Epithelial cell of proximal tubule (primary cell): ENCODE results near the gene CCM2. TPM values are rescaled to one million over a fixed set of nuclear protein-coding genes. Genes with fewer than 3 reads are reported as not detected.

Experiments
- DNase-seq: peaks from one replicate; pipeline ENCODE4 v3.0.0-alpha.2; 2011; ENCODE audit warnings: low read depth
- H3K4me3 ChIP-seq: 2 replicates; pipeline ENCODE4 v1.5.1; 2011; ENCODE audit warnings: low read depth, mild to moderate bottlenecking, low read length
- total RNA-seq: library from RNA; depleted of rRNA; stranded (reverse); fragments of >200 nt; gene quantifications from 2 replicates; pipeline ENCODE4 v1.2.3, GENCODE V29; 2015
- TF ChIP-seq, protein P1 (sequence below): conservative IDR thresholded peaks from 2 replicates; pipeline ENCODE4 v1.5.1; 2012; ENCODE audit warnings: low read depth, mild to moderate bottlenecking, low read length

Gene CCM2
- total RNA-seq, 1 donor from 2014 or later: 49.2 TPM

- DNase-seq: no peak
- H3K4me3 ChIP-seq: no peak overlapping the region
- TF ChIP-seq, protein P1, sequence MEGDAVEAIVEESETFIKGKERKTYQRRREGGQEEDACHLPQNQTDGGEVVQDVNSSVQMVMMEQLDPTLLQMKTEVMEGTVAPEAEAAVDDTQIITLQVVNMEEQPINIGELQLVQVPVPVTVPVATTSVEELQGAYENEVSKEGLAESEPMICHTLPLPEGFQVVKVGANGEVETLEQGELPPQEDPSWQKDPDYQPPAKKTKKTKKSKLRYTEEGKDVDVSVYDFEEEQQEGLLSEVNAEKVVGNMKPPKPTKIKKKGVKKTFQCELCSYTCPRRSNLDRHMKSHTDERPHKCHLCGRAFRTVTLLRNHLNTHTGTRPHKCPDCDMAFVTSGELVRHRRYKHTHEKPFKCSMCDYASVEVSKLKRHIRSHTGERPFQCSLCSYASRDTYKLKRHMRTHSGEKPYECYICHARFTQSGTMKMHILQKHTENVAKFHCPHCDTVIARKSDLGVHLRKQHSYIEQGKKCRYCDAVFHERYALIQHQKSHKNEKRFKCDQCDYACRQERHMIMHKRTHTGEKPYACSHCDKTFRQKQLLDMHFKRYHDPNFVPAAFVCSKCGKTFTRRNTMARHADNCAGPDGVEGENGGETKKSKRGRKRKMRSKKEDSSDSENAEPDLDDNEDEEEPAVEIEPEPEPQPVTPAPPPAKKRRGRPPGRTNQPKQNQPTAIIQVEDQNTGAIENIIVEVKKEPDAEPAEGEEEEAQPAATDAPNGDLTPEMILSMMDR: no peak
These were observed 36.3 kb downstream of the CCM2 start for GRCh38 chr7:45036317-45036716.

GRCh38 chr7:45036796-45037195 lies 36.8 kb downstream of the CCM2 start:
- no peak for DNase-seq
- TF ChIP-seq, protein P1: no peak

DNA sequence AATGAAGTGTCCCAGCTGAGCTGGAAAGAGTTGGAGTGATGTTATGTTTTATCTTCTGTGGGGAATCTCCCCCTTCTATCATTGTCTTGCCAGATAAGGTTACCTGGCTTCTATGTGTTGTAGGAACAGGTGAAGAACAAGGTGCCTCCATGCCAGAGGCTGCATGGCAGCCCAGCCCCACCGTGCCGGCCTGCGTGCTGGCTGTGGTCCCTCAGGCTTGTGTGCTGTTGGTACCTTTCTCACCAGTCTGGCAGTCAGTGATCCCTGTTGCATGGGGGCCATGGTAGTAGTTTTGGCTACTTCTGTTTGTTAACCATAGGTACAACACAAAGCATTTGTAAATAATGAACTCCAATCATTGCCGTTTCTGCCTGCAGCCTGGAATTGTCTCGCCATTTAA lies 37.9 kb downstream of the CCM2 start:
- TF ChIP-seq, protein P1: no peak
- no peak for DNase-seq
- no peak overlapping the region for H3K4me3 ChIP-seq

More at GRCh38 chr7:45036796-45037195, 36.8 kb downstream of the CCM2 start:
- no peak overlapping the region for H3K4me3 ChIP-seq

DNA sequence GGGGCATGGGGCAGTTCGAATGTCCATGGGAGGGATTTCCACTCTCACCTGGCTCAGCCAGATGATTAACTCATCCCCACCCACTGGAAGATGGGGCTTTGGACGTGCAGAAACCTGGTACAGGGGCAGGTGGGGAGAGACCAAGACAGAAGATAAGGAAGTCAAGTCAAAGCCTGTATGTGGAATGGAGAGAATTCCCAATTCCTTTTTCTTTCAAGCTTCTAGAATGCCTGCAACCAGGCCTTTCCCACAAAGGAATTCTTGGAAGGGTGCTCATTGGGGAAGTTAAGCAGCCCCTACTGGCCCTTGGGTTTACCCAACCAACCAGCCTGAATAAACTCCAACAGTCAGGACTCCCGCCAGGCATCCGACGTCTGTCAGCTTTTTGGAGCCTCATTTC lies 39.1 kb downstream of the CCM2 start:
- no peak overlapping the region for H3K4me3 ChIP-seq
- no peak for DNase-seq
- TF ChIP-seq, protein P1: no peak

DNA sequence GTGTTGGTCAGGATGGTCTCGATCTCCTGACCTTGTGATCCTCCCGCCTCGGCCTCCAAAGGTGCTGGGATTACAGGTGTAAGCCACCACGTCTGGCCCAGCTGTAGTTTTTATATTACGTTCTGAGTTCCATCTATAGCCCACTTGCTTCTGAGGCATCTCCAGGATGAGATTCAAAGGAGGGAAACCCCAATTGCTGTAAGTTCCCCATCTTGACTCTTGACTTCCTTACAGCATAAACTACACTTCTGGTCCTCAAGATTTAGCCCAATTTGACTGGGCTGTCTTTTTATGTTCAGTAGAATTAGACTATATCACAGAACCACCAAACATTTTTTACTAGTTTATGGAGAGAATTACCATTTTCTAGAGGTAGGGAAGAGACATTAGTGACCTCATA lies 44.3 kb downstream of the CCM2 start:
- TF ChIP-seq, protein P1: no peak
- no peak overlapping the region for H3K4me3 ChIP-seq
- no peak for DNase-seq

GRCh38 chr7:45048748-45049147 lies 48.7 kb downstream of the CCM2 start:
- TF ChIP-seq, protein P1: no peak
- no peak overlapping the region for H3K4me3 ChIP-seq
- no peak for DNase-seq

- H3K4me3 ChIP-seq: no peak overlapping the region
- DNase-seq: no peak
- TF ChIP-seq, protein P1: no peak
These were observed 50.2 kb downstream of the CCM2 start for GRCh38 chr7:45050198-45050597.
